NCI-H345 treated with DMSO at 0.1 percent for 48 hours (cell line): Measurements from ENCODE around the gene GTF2F2.

ENCODE experiments used
- DNase-seq: peaks from one replicate; lab custom pipeline; 2025; ENCODE audit not compliant: unreplicated experiment; lab: John Stamatoyannopoulos, UW

The GTF2F2 gene

GRCh38 chr13:45120967-45121831, 889 bp downstream of the GTF2F2 start:
- no peak for DNase-seq

DNA sequence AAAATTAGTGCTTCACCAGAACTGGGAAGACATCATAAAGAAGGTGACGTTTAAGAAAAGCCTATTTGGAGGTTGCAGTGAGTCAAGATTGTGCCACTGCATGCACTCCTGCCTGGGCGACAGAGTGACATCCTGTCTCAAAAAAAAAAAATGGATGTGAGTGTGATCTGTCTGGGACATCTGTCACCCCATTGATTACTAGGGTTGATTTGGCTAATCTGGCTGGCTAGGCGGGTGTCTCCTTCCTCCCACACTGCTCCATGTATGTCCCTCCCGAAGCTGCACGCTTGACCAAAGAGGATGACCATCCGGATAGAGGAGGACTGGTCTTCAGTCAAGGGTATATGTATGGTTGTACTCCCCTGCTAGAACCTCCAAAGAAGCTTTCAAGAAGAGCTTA, 2.6 kb downstream of the GTF2F2 start:
- no peak for DNase-seq

- DNase-seq: no peak
Observed at GRCh38 chr13:45132369-45133064, 12.2 kb downstream of the GTF2F2 start.

DNA sequence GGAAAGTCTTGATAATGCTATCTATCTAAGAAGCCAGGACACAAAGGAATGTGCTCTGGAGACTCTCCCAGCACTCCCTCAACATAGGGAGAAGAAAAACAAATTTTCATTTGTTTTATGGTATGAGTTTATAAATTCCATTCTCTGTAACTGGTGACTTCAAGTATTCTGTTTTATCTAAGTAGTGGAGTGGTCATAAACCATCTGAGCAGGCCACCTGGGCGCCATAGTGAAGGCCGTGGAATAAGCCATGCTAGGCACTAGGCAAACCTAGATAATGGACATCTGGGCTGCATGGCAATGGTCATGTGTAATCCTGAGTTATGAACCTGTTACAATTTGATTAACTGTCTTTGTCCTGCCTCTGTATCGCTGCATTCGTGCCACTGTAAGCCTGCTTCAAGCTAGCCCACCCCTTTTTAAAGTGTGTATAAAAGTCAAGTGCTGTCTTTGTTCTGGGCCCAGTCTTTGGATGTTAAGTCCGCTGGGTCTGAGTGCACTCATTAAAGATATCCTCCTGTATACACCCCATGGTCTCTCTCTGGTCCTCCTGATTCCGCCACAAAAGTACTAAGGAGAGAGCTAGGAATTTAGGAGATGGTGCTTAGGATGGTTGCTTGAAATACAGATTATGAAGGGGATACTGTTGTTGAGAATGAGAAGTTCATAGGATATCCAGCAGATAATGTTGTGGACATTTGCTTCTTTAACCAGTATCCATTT, 13.2 kb downstream of the GTF2F2 start:
- no peak for DNase-seq

DNA sequence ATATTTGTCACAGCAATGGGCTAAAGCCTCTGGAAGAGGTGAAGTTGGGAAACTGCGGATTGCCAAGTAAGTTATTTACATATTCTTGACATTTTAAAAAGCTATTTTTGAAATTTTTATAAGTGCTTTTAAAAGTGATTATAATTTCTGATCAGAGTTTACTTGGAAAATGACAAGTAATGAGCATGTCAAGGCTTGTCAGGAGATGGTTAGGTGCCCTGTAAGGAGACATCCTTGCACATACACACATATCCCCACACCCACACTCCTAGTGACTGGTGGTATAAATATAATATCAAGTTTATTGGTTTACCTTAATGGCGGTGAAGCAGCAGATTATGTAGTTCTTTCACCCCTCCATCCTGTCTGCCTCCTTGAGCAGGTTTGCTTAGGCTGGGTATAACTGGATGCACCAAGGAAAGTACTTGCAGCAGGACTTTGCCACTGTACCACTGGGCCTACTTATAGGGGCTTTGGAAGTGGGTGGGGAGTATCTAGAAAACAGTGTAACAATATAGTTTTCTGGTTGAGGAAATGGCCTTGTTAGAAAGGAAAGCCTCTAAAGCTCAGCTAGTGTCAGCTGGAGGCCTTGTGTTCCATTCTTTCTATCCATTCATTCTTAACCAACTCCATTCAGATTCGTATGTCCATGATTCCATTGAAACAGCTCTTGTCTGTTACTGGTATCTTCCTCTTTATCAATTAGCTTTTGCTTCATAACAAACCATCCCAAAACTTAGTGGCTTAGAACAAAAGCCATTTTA, 16.6 kb downstream of the GTF2F2 start:
- no peak for DNase-seq

GRCh38 chr13:45137526-45137925, 17.2 kb downstream of the GTF2F2 start:
- DNase-seq: no peak

GRCh38 chr13:45138282-45138681, 18.0 kb downstream of the GTF2F2 start:
- DNase-seq: no peak

DNA sequence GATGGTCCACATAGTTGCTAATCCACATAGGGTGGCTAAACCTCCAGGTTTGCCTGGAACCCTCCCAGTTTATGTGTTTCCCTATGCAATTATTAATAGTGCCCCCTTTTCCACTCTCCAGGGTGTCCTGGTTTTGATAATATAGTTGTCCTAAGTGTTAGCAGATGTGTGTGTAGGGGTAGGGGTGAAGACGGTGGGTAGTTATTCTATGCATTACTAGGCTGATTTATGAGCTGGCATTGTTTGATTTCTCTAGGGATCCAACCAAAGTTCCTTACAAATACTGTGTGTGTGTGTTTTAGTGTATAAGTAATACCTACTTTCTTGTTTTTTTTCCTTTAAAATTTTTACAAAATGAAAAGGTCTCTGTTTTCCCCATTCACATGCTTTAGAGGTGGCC, 21.1 kb downstream of the GTF2F2 start:
- no peak for DNase-seq

GRCh38 chr13:45142440-45143345, 22.4 kb downstream of the GTF2F2 start:
- no peak for DNase-seq

DNA sequence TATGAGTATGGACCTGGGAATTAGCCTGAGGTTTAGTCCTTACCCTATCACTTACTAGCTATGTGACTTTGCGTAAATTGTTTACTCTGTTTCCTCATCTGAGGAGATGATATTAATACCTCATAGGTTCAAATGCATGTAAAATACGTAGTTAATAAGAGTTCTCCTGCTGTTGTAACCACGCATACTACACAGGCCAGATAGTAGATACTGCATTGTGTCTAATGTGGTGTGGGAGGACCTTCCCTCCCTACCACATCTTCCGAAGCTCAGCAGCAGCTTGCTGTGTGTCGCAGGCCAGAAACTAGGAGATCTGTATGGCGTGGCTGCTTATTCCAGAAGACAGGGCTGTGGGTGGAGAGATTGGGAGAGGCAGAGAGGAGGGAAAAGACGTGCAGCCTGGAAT, 23.0 kb downstream of the GTF2F2 start:
- no peak for DNase-seq

DNA sequence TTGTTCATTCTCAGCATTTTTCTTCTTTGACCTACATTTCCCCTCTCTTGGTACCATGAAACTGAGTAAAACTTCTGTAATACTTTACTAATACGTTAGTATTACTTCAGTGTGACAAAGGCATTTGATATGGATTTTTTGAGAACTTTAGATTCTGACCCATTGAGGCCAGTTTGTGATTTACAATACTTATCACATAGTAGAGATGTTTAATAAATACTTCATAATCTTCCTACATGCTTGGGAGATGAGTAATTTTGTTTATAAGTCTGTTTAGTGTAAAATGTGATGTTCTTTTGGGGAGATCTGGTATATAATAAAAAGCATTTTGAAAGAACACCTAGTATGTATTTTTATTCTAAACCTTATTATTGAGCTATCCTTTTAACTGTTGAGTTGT, 29.7 kb downstream of the GTF2F2 start:
- DNase-seq: no peak

DNA sequence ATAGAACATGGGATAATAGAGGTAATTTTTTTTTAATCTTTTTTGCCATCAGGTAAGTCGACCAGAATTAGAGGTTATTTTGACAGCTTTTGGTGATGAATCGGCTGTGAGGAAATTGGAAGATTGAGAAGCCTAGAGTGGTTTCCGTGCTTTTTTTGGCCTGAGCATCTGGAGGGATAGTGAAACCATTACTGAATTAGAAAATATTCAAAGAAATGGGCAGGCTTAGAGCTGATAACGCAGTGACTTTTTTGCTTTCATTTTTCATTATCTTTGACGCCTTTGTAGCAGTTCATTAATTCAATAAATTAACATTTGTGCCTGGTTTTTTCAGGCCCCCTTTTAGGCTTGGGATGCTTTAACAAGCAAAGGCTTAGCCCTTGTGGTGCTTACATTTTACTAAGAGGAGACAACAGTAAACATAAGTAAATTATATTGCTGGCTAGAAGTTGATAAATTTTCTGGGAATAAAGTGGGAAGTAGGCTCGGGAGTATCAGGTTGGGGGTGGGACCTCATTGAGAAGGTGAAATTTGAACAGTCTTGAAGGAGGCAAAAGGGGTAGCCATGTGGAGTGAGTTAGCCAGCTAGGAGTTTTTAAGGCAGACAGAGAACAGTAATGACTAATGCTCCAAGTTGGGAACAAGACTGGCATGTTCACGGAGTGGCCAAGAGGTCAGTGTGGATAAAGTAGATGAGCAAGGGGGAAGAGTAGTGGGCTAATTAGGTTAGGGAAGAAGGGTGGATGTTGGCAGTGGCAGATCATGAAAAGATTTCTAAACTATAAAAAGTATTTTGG, 36.5 kb downstream of the GTF2F2 start:
- DNase-seq: no peak

DNA sequence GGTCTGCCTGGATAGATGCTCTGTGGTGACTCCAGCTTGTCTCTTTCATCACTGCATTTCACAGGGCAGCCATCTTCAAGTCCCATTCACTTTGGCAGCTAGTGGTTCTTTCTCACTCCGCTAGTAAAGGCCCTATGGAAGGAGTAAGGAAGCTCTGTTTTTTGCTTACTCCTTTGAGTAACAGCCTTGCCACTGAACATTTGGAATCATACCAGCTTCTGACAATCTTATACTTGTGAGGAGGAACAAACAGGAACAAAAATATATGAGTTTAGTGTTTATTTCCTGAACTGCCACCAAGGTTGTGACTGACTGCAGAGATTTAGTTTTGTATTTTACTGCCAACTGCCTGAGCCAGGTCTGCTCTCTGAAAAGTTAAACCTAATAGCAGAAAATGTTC, 41.9 kb downstream of the GTF2F2 start:
- no peak for DNase-seq

DNA sequence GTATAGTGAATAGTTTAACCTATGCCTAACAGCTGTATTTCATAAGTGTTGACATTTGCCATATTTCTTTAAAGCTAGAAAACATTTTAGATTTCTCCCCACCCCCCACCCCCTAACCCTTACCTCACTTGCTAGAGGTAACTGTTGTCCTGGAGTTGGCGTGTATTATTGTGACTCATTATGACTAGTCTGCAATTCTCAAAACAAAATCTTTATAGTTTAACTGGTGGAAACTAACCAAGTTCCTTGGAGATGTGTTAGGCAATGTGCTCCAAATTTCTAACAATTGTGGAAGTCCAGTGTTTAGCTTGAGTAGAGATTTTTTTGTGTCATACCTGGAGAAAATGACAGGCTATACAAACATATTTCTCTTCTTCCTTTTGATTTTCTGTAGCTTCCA, 42.5 kb downstream of the GTF2F2 start:
- DNase-seq: no peak

DNA sequence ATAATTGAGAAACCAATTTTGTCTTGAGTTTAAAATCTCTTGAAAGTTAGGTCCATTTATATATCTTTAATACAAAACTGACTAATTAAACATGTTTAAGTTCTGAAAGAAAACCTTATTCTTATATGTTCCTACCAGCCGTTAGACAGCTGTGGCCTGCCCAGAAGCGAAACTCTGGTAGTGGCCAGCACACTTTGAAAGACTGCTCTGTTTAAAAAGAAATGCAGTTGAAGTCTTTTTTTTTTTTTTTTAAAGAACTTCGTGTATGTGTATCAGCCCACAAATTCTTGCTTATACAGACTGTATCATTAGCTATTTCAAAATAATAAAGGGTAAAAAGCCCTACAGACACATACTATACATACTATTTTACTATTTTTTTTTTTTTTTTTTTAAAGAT, 46.5 kb downstream of the GTF2F2 start:
- no peak for DNase-seq

DNA sequence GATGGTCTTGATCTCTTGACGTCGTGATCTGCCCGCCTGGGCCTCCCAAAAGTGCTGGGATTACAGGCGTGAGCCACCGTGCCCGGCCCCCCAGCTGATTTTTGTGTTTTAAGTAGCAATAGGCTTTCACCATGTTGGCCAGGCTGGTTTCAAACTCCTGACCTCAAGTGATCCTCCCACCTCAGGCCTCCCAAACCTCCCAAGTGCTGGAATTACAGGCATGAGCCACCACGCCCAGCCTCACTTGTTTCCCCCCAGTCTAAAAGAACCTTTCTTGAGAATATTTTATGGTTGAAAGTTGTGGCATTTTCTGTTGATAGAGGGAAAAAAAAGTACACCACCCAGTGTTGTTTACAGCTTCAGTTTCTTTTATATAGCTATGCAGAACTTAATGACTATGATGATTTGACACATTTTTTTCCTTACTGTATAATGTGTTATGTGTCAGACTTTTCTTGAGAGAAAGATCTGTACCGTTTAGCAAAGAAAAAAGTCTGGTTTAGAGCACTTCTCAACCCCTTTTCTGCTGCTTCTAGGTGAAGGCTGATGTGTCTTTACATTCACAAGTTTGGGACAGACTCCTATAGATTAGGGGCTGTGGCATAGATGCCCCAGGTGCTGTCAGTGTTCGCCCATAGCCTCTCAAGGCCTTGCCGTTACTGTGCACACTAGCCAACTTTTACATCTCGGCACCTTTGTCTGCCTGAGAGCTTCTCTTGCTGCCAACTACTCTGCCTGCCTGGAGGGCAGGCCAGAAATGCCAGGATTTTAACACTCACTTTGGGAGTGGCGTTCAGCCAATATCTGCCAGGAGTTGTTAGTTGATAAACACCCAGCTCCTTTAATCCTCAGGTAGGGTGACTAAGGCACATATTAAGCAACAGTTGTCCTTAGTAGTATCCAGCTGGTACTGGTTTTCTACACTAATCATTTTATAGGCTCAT, 47.6 kb downstream of the GTF2F2 start:
- DNase-seq: no peak

DNA sequence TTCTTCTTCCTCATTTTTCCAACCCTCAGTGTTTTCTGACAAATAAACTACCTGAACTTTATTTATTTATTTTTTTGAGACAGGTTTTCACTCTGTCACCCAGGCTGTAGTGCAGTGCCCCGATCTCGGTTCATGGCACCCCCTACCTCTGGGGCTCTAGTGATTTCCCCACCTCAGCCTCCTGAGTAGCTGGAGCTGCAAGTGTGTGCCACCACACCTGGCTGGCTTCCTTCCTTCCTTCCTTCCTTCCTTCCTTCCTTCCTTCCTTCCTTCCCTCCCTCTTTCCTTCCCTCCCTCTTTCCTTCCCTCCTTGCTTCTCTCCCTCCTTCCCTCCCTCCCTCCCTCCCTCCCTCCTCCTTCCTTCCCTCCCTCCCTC, 48.2 kb downstream of the GTF2F2 start:
- no peak for DNase-seq

GRCh38 chr13:45174478-45174877, 54.2 kb downstream of the GTF2F2 start:
- DNase-seq: no peak
